ENCODE results near the gene ZNRF1. TPM values are rescaled to one million over a fixed set of nuclear protein-coding genes. Genes with fewer than 3 reads are reported as not detected.

ZNRF1 gene
- total and polyA plus RNA-seq, 11 donors, result 12.8 to 43.3 (median 23.2) TPM

DNA sequence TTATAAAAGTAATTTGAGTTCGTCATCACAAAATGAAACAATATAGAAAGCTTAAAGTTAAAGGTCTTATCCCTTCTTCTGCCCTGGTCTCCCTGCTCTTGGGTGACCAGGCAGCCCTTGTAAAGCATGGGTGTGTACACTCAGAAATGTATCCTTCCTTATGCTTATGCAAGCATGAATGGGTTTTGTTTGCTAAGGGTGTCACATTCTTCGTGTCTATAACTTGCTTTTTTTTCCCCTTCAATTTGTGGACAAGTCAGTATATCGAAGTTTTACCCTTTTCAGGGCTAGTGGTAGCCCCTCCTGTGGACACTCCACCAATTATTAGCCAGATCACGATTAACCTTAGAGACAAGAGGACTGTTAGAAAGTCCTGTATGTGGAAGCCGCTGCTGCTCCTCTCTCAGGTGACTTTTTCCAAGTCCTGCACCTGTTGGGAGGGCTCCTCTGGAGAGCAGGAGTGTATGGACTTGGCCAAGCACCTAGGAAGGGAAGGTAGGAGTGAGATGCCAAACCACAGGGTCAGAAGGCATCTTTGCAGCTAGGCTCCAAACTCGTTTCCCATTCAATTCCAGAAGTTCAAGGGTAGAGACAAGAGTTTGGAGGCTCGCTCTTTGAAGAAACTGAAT, 66.8 kb downstream of the ZNRF1 start:
- H3K4me3 ChIP-seq, result no peak overlapping the region
- H3K36me3 ChIP-seq, result no peaks in the 10 kb centered on the region
- WGBS, 4 donors, result 84 to 87% (median 85%) methylated on average over 7 of the region's 7 CpGs
- ATAC-seq (no peak), DNase-seq (no peak)
- H3K4me1 ChIP-seq, result peaks cover 0 to 60% (median 33%) of the 10 kb centered on the region in 12 donors
- peak overlapping the region in 2 of 12 donors; percentile 11 to 35 for H3K27ac ChIP-seq
- intact Hi-C loops (cut with DNase I), result loop anchor here in 1 of 10 donors (10.0 kb wide), 1 partner anchor 61 kb away; no protein-coding TSS in a partner anchor
- no peaks in the 10 kb centered on the region for H3K9me3 ChIP-seq
- no peak for TF ChIP-seq POLR2A (IDR thresholded peaks at IDR 0.05)
- TF ChIP-seq, protein P1, sequence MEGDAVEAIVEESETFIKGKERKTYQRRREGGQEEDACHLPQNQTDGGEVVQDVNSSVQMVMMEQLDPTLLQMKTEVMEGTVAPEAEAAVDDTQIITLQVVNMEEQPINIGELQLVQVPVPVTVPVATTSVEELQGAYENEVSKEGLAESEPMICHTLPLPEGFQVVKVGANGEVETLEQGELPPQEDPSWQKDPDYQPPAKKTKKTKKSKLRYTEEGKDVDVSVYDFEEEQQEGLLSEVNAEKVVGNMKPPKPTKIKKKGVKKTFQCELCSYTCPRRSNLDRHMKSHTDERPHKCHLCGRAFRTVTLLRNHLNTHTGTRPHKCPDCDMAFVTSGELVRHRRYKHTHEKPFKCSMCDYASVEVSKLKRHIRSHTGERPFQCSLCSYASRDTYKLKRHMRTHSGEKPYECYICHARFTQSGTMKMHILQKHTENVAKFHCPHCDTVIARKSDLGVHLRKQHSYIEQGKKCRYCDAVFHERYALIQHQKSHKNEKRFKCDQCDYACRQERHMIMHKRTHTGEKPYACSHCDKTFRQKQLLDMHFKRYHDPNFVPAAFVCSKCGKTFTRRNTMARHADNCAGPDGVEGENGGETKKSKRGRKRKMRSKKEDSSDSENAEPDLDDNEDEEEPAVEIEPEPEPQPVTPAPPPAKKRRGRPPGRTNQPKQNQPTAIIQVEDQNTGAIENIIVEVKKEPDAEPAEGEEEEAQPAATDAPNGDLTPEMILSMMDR (IDR thresholded peaks at IDR 0.05), result no peak
- no peaks in the 10 kb centered on the region for H3K27me3 ChIP-seq

DNA sequence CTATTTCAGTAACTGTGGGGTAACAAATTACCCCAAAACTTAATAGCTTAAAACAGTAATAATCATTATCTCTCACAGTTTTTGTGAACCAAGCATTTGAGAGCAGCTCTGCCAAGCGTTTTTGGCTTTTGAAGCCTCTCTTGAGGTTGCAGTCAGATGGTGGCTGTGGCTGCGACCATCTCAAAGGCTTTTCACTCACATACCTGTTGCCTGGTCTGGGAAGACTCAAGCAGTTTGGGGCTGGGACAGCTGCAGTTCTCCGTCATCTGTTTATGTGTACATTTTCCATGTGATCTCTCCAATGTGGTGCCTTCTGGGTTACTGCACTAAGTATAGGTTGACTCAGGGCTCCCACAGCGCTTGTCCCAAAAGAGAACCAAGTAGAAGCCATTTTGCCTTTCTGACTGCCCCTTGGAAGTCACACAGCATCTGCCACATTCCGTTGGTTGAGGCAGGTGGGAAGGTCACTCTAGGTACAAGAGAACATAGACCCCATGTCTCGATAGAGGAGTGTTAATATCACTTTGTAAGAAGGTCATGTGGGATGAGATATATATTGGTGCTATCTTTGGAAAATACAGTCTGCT, 68.1 kb downstream of the ZNRF1 start:
- peaks cover 0 to 58% (median 31%) of the 10 kb centered on the region in 12 donors for H3K4me1 ChIP-seq
- no peaks in the 10 kb centered on the region for H3K9me3 ChIP-seq
- no peak for DNase-seq
- no peak for ATAC-seq
- H3K4me3 ChIP-seq, result no peak overlapping the region
- no peak for TF ChIP-seq POLR2A (IDR thresholded peaks at IDR 0.05)
- TF ChIP-seq, protein P1 (IDR thresholded peaks at IDR 0.05), result no peak
- H3K36me3 ChIP-seq, result no peaks in the 10 kb centered on the region
- no peaks in the 10 kb centered on the region for H3K27me3 ChIP-seq
- H3K27ac ChIP-seq, result peak overlapping the region in 1 of 12 donors; percentile 32
- intact Hi-C loops (cut with DNase I), result loop anchor here in 1 of 10 donors (10.0 kb wide), 1 partner anchor 62 kb away; no protein-coding TSS in a partner anchor
- WGBS, 4 donors, result 71 to 83% (median 79%) methylated on average over 6 of the region's 6 CpGs

DNA sequence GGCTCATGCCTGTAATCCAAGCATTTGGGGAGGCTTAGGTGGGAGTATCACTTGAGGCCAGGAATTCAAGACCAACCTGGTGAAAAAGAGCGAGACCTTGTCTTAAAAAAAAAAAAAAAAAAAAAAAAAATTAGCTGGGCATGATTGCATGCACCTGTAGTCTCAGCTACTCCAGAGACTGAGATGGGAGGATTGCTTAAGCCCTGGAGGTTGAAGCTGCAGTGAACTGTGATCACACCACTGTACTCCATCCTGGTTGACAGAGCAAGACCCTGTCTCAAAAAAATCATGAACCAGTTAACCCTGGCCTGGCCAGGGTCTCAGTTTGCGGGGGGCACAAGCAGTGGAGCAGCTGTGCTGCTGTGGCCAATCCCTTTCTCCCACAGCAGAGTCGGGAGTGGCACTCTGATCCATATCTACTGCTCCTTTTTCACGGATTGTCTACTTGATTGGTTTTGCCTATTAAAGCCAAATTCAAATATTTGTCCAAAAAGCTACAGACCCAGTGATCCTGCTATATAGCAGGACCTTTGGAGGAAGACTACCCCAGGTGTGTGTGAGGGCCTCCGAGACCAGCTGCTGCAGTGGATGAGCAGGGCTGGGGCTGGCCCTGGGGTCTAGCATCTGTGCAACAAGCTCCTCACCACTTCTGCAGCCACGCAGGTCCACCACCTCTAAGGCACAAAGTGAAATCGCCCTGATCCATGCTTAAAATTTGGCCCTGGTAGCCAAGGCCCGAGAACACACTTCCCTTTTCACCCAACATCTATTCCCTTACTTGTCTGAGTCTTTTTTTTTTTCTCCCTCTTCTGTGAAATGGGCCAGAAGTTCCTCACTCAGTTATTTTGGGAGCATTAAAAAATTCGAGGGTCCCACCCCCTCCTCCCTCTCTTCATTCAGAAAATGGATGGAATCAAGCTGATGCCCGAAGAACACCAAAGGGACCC, 69.5 kb downstream of the ZNRF1 start:
- peaks cover 0 to 45% (median 19%) of the 10 kb centered on the region in 12 donors for H3K4me1 ChIP-seq
- intact Hi-C loops (cut with DNase I), result loop anchor here in 1 of 10 donors (10.0 kb wide), 1 partner anchor 64 kb away; no protein-coding TSS in a partner anchor
- WGBS, 4 donors, result 83 to 92% (median 91%) methylated on average over 10 of the region's 10 CpGs
- H3K36me3 ChIP-seq, result no peaks in the 10 kb centered on the region
- H3K27me3 ChIP-seq, result no peaks in the 10 kb centered on the region
- TF ChIP-seq POLR2A (IDR thresholded peaks at IDR 0.05), result no peak
- TF ChIP-seq, protein P1 (IDR thresholded peaks at IDR 0.05), result no peak
- H3K9me3 ChIP-seq, result no peaks in the 10 kb centered on the region
- no peak overlapping the region for H3K27ac ChIP-seq
- DNase-seq, result no peak
- no peak for ATAC-seq
- no peak overlapping the region for H3K4me3 ChIP-seq

Measured in heart left ventricle (tissue), 16 donors.